Measurements from ENCODE around the gene SLC48A1. TPM values are rescaled to one million over a fixed set of nuclear protein-coding genes. Genes with fewer than 3 reads are reported as not detected.

SLC48A1 gene
- total RNA-seq, 1 donor from 2014 or later, result 9.5 TPM

DNA sequence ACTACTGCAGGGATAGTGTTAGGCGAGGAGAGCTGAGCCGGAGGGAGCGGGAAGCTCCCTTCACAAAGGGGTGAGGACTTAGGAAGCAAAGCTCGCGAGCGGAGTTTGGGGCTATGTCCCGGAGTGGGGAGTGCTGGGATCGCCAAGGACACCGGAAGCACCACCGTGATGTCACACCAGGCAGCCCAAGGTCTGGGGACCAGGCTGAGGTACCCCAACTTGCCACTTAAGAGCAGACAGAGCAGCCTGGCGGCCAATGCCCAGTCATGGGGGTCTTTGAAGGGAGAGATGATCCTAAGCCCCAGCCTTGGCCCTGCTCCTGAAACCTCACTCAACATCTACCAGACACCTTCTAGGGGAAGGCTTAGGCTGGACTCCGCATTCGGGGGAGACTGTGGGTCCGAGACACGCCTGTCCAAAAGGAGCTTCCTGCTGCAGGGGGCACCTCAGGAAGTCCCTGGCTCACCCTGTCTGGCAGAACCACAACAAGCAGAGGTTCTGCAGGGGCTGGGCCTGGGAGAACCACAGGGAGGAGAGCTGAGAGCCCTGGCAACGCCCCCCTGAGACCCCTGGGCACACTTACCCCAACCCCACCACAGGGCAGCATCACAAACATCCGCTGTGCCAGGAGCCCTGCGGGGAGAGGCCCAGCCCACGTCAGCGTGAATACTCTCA is 17.8 kb downstream of the SLC48A1 start:
- DNase-seq (ENCODE audit: low read depth in 2 of 2), result no peak

DNA sequence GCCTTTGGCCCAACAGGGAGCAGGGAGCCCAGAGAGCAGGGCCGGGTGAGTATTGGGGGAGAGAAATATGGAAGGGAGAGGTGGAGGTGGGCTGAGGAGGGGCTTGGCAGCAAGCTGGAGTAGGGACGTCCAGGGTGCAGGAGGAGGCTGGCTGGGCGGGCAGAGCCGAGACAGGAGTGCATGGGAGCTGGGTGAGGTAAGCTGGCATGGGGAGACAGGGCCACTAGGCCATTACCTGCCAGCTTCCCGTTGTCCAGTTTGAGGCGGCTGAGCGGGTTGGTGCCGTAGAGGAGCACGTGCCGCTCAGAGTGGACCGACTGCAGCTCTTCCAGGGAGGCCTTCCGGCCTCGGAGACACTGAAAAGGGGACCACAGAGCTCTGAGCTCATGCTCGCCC is 18.3 kb downstream of the SLC48A1 start:
- DNase-seq (ENCODE audit: low read depth in 2 of 2), result no peak

DNA sequence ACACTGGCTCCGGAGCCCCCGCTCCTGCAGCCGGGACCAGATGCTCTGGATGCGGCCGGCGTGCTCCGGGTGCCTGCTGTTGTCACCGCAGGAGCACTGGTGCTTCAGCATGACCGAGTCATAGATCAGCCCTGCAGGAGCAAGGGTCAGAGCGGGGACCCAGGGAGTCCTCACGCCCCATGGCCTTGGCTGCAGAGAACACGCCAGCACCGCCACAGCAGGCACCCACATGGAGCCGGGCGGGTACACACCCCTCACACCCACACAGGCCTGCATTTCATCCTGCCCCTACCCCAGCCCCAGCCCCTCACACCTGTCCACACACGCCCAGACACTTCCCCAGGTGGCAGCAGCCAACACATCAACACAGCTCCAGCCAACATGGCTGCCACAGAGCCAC is 18.8 kb downstream of the SLC48A1 start:
- DNase-seq (ENCODE audit: low read depth in 2 of 2), result no peak

- DNase-seq (ENCODE audit: low read depth in 2 of 2), result no peak
Observed at GRCh38 chr12:47793015-47793681, 20.1 kb downstream of the SLC48A1 start.

- no peak for DNase-seq (ENCODE audit: low read depth in 2 of 2)
Observed at GRCh38 chr12:47794679-47795078, 21.6 kb downstream of the SLC48A1 start.

- DNase-seq (ENCODE audit: low read depth in 2 of 2), result no peak
Observed at GRCh38 chr12:47795121-47795813, 22.2 kb downstream of the SLC48A1 start.

DNA sequence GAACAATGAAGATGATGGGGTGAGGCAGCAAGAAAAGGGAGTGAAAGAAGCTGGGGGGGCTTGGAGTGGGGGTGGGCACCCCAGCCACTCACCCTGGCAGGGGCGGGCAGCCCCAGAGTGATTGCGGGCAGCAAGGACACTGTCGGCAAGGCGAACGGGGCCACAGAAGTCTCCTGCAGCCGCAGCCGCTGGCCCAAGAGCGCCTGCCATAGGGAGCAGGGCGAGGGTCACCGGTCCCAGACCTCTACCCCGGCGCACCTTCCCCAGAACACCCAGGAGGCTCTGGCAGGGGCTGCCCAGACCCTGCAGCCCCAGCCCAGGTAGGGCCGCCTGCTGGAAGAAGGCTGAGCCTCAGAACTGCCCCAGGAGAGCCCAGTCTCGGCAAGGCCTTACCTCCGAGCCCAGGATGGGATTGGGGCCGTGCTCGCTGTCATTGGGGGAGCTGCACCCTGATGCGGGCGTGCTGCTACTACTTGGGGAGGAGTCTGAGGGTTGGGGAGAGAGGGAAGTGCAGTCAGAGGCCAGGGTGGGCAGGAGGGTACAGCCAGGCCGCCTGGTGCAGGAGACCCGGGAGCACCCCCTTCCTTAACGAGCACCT is 22.9 kb downstream of the SLC48A1 start:
- no peak for DNase-seq (ENCODE audit: low read depth in 2 of 2)

DNA sequence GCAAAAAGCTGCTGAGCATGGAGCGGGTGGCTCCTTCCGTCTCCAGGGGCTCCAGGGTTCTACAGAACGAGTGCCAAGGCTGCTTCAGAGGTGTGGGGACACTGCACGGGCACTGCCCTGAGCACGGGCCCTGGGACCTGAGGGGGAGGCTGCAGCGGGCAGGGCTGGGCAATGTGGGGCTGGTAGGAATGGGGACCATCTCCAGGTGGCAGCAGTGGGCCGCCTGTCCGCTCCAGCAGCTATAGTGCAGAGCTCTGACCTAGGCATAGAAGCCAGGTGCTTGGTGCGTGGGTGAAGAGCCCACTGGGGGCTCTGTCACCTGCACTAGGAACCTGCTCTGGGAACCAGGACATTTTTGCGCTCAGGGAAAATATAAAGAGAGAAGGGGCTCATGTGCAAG is 24.4 kb downstream of the SLC48A1 start:
- no peak for DNase-seq (ENCODE audit: low read depth in 2 of 2)

DNA sequence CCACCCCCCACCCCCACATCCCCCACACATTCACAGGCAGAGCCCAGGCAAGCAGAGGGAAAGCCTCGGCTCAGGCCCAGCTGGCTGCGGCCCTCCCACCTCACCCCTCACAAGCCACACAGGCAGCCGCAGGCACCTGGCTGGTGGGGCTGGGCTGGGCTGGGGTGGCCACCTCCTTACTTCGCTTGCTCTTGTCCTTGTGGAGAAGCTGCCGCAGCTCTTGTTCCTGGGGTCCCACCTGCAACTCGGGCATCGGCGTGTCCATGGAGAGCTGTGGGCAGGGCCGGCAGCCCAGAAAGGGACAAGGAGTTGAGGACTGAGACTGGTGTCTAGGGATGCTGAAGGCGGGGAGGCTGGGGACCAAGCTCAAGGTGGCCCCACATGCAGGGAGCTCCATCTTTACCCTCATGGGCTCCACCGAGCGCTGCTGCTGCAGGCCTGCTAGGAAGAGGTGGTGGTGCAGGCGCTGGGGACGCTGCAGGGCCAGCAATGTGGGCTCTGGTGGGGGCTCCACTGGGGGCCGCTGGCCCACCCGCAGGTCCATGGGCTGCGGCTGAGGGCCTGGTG is 25.4 kb downstream of the SLC48A1 start:
- no peak for DNase-seq (ENCODE audit: low read depth in 2 of 2)

DNA sequence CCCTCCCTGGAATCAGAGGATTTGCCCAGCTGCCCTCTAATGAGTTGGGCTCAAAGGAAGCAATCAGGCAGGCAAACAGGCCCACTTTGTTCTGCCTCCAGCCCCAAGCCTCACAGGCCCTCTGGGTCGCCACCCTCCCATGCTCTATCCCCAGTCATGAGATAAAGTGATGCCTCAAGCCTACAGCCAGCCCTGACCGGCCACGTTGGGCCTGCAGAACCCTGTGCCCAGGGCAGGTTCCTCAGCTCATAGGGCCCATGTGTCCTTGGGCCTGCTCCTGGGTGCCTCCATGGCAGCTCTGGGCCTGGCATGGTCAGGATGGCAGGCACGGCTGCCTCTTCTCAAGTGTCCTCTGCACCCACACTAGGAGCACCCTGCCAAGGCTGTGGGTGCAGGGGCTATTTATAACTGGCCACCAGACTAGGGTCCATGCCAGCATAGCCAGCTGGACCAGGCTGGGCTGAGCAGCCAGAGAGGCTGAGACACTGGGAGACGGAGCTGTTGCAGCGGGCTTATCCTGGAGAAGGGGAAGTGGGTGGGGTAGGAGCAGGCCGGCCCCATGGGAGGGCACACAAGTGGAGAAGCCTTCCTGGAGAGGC is 26.4 kb downstream of the SLC48A1 start:
- DNase-seq (ENCODE audit: low read depth in 2 of 2), result no peak

GRCh38 chr12:47800582-47800981 is 27.5 kb downstream of the SLC48A1 start:
- no peak for DNase-seq (ENCODE audit: low read depth in 2 of 2)

DNA sequence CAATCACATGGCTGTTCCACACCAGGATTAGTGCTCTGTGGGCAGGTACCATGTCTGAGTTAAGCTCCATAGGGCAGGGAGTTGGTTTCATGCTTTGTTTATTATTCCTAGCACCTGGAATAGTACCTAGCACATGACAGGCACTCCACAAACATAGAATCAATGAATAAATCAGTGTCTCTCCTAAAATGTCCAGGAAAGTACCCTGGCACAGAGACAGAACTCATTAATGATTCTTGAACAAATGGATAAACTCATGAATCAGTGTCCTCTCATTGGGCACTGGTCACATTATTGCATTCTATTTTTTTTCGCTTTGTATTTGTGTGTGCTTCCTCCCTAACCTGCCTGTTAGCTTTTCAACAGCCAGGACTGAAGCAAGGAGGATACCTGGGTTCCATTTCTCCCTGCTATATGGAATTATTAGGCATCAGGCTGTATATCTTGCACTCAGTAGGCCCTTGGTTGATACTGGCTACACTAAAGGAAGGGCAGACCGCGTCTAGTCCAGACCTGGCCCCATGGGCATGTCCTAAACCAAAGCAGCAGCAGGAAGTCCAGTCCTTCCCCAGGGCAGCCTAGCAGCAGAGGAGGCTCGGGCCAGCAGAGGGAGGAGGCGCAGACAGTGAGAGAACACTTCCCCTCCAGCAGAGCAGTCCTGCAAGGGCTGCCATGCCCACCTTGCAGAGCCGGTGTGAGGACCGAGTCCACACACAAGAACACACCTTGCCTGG is 28.3 kb downstream of the SLC48A1 start:
- DNase-seq (ENCODE audit: low read depth in 2 of 2), result peak in 1 of 2 donors; percentile 63

GRCh38 chr12:47801904-47802246 is 28.8 kb downstream of the SLC48A1 start:
- no peak for DNase-seq (ENCODE audit: low read depth in 2 of 2)

- DNase-seq (ENCODE audit: low read depth in 2 of 2), result no peak
Observed at GRCh38 chr12:47802312-47802711, 29.3 kb downstream of the SLC48A1 start.

DNA sequence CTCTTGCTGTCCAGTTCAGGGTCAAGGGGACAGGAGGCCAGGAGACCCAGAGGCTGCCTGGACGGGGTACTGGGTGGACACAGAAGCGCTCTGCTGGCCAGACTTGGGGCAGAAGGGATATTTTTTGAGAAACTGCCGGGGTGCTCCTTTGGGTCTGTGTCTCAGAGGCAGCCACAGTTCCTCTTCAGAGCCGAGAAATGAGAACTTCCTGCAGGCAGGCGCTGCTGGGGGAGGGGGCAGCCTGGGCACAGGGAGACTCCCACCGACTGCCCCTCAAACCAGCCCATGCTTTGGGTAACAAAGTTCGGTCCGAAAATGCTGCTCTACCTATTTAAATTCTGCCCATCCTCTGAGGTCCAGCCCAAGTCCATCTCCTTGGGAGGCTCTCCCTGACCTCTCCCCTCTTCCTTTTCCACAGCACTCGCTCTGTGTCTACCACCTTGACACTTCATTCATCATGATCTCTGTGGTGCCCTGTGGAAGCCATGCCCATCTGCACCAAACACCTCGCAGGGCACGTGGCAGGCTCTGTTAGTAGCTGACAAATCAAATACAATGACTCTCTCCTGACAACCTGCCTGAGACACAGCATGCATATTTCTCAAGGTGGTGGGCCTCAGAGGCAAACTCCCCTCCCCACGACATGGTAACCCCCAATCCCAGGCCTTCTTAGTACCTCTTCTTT is 30.3 kb downstream of the SLC48A1 start:
- no peak for DNase-seq (ENCODE audit: low read depth in 2 of 2)

- DNase-seq (ENCODE audit: low read depth in 2 of 2), result no peak
Observed at GRCh38 chr12:47804171-47804570, 31.1 kb downstream of the SLC48A1 start.

DNA sequence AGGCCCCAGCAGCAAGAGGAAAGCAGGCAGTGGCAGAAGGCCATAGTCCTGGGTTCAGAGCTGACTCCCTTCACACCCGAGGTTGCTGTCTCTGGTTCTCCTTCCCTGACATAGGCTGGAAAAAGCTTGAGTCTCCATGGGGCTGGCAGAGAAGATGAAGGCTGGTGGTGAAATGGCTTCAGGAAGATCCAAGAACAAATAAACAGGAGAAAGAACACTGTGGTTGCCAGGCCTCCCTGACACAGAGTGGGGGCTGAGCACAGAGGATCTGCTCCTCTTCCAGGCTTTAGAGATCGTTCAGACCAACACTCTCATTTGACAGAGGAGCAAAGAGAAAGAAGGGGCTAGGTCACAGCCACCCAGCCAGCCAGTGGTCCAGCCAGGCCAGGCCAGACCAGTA is 32.4 kb downstream of the SLC48A1 start:
- no peak for DNase-seq (ENCODE audit: low read depth in 2 of 2)

DNA sequence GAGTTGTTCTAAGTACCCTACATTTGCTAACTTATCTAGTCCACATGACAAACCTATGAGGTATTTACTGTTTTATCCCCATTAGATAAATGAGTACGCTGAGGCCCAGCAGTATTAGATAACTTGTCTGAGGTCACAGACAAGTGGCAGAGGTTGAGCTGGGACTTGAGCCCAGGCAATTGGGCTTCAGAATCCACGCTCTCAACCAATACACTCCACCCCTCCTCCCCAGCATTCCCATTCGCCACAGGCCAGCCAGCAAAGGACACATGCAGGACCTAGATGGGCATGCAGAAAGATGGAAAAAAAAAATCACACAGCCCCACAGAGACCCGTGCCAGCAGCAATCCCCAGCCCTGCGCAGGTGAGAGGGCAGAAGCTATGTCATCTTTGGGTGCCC is 34.3 kb downstream of the SLC48A1 start:
- DNase-seq (ENCODE audit: low read depth in 2 of 2), result no peak

- peak; percentile 81 to 96 for DNase-seq (ENCODE audit: low read depth in 2 of 2)
Observed at GRCh38 chr12:47808050-47808449, 35.0 kb downstream of the SLC48A1 start.

DNA sequence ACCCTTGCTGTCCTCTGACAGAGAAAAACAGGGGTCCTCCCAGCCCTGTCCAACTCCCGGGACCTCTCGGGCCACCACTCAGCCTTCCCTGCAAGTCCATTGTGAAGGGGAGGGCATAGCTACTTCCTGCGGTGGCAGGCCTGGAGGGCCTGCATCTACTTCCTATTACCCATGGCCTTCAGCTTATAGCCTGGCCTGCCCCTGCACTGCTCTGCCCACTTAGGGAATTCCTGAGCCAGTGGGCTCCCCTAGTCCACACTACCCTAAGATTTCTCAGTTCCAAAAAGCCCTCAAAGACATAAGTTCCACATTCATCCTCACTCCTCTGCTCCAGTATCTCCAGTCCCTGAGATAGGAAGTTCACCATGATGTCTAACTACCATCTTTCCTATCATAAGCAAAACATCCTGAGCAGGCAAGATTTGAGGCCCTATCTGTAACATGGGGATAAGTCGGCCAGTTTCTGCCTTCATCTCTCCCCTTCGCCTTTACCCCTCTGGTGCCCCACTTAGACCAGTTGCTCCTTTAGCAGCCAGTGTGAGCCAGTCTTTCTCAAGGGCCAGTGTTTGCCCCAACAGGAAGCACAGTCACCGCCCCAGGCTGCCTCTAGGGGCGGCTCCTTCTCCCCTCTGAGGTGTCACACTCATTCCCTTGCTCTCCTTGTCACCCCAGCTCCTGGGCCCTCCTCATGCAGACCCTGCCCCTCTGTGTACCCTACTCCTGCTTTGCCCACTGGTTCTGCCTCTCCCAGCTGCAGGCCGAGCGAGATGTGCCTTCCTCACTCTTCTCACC is 35.7 kb downstream of the SLC48A1 start:
- peak in 1 of 2 donors; percentile 61 for DNase-seq (ENCODE audit: low read depth in 2 of 2)

Measured in dermis microvascular lymphatic vessel endothelial cell (primary cell).